OCI-LY7 (cell line): ENCODE results near the gene LEMD2. TPM values are rescaled to one million over a fixed set of nuclear protein-coding genes. Genes with fewer than 3 reads are reported as not detected.

ENCODE experiments used
- BruUV-seq: library from RNA; stranded (reverse); fragments of 400-500 nt; replicated peaks from 2 replicates; lab custom pipeline; 2021; lab: Mats Ljungman, UMichigan
- CTCF ChIA-PET: fragments of 300-600 bp; sonication (Branson Sonifier 250); formaldehyde crosslinking; loops from one replicate; lab custom pipeline; 2022; ENCODE audit warnings: antibody characterized with exemption; ENCODE audit not compliant: unreplicated experiment; lab: Charles Lee
- POLR2A ChIA-PET: fragments of 300-600 bp; sonication (Branson Sonifier 250); formaldehyde crosslinking; loops from one replicate; lab custom pipeline; 2022; ENCODE audit warnings: antibody characterized with exemption; lab: Charles Lee
- DNase-seq: peaks from one replicate; pipeline ENCODE4 v3.0.0-alpha.2; 2015; ENCODE audit warnings: low spot score
- H2AFZ ChIP-seq: fragments of 200-600 bp; sonication (generic), shearing (Covaris generic); 2 replicates; pipeline ENCODE4 v1.6.1; 2014; ENCODE audit warnings: mild to moderate bottlenecking, antibody characterized with exemption, low read length, moderate library complexity
- H3K27ac ChIP-seq: fragments of 200-600 bp; sonication (generic); 2 replicates; pipeline ENCODE4 v1.5.1; 2014; ENCODE audit warnings: mixed run types, low read depth, mild to moderate bottlenecking, moderate library complexity, low read length, inconsistent platforms; ENCODE audit not compliant: poor library complexity, severe bottlenecking
- H3K36me3 ChIP-seq: fragments of 200-600 bp; sonication (generic); 2 replicates; pipeline ENCODE4 v1.6.1; 2014; ENCODE audit warnings: mild to moderate bottlenecking, antibody characterized with exemption, low read length, moderate library complexity, mixed read lengths; ENCODE audit not compliant: insufficient read depth
- H3K4me1 ChIP-seq: fragments of 200-600 bp; sonication (generic); 2 replicates; pipeline ENCODE4 v1.5.1; 2014; ENCODE audit warnings: mild to moderate bottlenecking, low read length; ENCODE audit not compliant: insufficient read depth, poor library complexity, severe bottlenecking
- H3K4me2 ChIP-seq: fragments of 200-600 bp; sonication (generic); 2 replicates; pipeline ENCODE4 v1.6.1; 2014; ENCODE audit warnings: mild to moderate bottlenecking, low read length
- H3K4me3 ChIP-seq: fragments of 200-600 bp; sonication (generic); 2 replicates; pipeline ENCODE4 v1.5.1; 2014; ENCODE audit warnings: mild to moderate bottlenecking, low read depth, low read length; ENCODE audit not compliant: poor library complexity, severe bottlenecking
- H3K79me2 ChIP-seq: fragments of 200-600 bp; sonication (generic); 2 replicates; pipeline ENCODE4 v1.6.1; 2016; ENCODE audit warnings: low read depth, mild to moderate bottlenecking, low read length, moderate library complexity, mixed read lengths; ENCODE audit not compliant: insufficient read depth
- H3K9me2 ChIP-seq: fragments of 200-600 bp; sonication (generic); 2 replicates; pipeline ENCODE4 v1.6.1; 2016; ENCODE audit warnings: mild to moderate bottlenecking, low read length, mixed read lengths; ENCODE audit not compliant: insufficient read depth
- H3K9me3 ChIP-seq: fragments of 200-600 bp; sonication (generic); 2 replicates; pipeline ENCODE4 v1.6.1; 2014; ENCODE audit warnings: mild to moderate bottlenecking, mixed run types, low read length, mixed read lengths
- H4K20me1 ChIP-seq: fragments of 200-600 bp; sonication (generic); 2 replicates; pipeline ENCODE4 v1.6.1; 2014; ENCODE audit warnings: mild to moderate bottlenecking, antibody characterized with exemption, low read length, moderate library complexity, mixed read lengths; ENCODE audit not compliant: insufficient read depth
- EZH2phosphoT487 ChIP-seq: fragments of 200-600 bp; sonication (generic); IDR thresholded peaks from 2 replicates; pipeline ENCODE4 v1.6.1; 2018; ENCODE audit warnings: low read depth, borderline replicate concordance, mild to moderate bottlenecking, mixed run types, antibody characterized with exemption, low read length, moderate library complexity, mixed read lengths
- intact Hi-C: fragments of 100-400 bp; cut with micrococcal nuclease; formaldehyde crosslinking; loops from one replicate; pipeline ENCODE4 v1.10.0; 2022; ENCODE audit not compliant: unreplicated experiment
- total RNA-seq, 2 experiments: library from RNA; depleted of rRNA in 1 of 2; stranded (reverse); fragments of >200 nt in 1 of 2; shearing (Covaris generic) in 1 of 2; gene quantifications; 2 replicates each; pipeline ENCODE4 v1.2.3, GENCODE V29; 2014 to 2022
- TF ChIP-seq, protein P1 (sequence below): fragments of 200-600 bp; sonication (generic); conservative IDR thresholded peaks from 2 replicates; pipeline ENCODE4 v1.5.1; 2014; ENCODE audit warnings: mild to moderate bottlenecking, antibody characterized with exemption, low read length, moderate library complexity, mixed read lengths

Gene LEMD2
- total RNA-seq, 2 experiments from 2014 or later = 59.2 to 66.9 TPM

- Histone ChIP-seq H3K4me1 (no peaks in the 10 kb centered on the region), H3K27ac (no peak overlapping the region), H3K9me3 (no peaks in the 10 kb centered on the region), H2AFZ (no peak overlapping the region), H3K79me2 (no peaks in the 10 kb centered on the region), H3K36me3 (no peaks in the 10 kb centered on the region), H3K9me2 (no peaks in the 10 kb centered on the region), H3K4me2 (no peak overlapping the region), H3K4me3 (no peak overlapping the region), H4K20me1 (no peaks in the 10 kb centered on the region)
- TF ChIP-seq EZH2phosphoT487 = no peak
- TF ChIP-seq, protein P1, sequence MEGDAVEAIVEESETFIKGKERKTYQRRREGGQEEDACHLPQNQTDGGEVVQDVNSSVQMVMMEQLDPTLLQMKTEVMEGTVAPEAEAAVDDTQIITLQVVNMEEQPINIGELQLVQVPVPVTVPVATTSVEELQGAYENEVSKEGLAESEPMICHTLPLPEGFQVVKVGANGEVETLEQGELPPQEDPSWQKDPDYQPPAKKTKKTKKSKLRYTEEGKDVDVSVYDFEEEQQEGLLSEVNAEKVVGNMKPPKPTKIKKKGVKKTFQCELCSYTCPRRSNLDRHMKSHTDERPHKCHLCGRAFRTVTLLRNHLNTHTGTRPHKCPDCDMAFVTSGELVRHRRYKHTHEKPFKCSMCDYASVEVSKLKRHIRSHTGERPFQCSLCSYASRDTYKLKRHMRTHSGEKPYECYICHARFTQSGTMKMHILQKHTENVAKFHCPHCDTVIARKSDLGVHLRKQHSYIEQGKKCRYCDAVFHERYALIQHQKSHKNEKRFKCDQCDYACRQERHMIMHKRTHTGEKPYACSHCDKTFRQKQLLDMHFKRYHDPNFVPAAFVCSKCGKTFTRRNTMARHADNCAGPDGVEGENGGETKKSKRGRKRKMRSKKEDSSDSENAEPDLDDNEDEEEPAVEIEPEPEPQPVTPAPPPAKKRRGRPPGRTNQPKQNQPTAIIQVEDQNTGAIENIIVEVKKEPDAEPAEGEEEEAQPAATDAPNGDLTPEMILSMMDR = no peak
- no TSS peak for BruUV-seq
- ChIA-PET POLR2A (no interaction called here), CTCF (no interaction called here)
- no peak for DNase-seq
- intact Hi-C loops = no loop called here
Measured at GRCh38 chr6:33751771-33752645, 36.9 kb downstream of the LEMD2 start.

DNA sequence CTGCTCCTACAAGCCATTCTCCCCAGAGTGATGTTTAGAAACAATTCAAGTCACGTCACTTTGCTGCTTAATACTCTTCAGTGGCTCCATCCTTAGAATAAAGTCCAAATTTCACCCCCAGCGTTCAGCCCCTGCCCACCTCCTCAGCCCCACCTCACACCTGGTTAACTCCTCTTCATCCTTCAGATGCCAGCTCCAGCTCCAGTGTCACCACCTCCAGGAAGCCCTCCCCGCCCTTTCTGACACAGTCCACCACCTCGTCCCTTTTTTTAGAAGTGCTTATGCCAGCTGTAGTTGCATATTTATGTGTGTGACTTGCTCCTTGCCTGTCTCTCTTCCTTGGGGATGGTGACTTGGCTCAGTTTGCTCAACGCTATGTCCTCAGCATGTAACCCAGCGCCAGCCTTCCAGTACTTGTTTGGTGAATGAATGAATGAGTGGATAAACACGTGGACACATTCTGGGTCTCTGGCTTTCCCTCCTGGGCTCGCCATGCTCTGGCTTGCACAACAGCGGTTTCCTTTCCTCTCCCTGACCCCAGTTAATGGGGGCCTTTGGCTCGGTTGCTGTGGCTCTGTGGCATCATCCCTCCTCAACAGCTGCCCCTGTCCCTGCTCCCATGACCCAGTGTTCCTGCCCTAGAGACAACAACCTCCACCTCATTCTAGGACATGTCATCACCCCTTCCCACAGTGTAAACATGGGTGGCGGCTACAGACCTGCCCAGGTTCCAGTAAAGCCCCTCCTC, 38.5 kb downstream of the LEMD2 start:
- no TSS peak for BruUV-seq
- CTCF ChIA-PET = no interaction called here
- Histone ChIP-seq H4K20me1 (no peaks in the 10 kb centered on the region), H2AFZ (no peak overlapping the region), H3K4me2 (no peak overlapping the region), H3K36me3 (no peaks in the 10 kb centered on the region), H3K4me1 (no peaks in the 10 kb centered on the region), H3K9me3 (no peaks in the 10 kb centered on the region), H3K4me3 (no peak overlapping the region), H3K9me2 (no peaks in the 10 kb centered on the region), H3K79me2 (no peaks in the 10 kb centered on the region), H3K27ac (no peak overlapping the region)
- POLR2A ChIA-PET = interaction anchor here (1.3 kb wide), 1 partner anchor 39 kb away, joined by 5 read pairs; the partner anchor contains the start of gene UQCC2
- intact Hi-C loops = no loop called here
- DNase-seq = no peak
- no peak for TF ChIP-seq EZH2phosphoT487
- TF ChIP-seq, protein P1 = no peak
